Lung (tissue), 12 donors: ENCODE data around the gene ZNF710. TPM values are rescaled to one million over a fixed set of nuclear protein-coding genes. Genes with fewer than 3 reads are reported as not detected.

ENCODE experiments used
- ATAC-seq: fragments of 200-7000 bp; cut with Tn5 transposase; one replicate; pipeline ENCODE4 v1.9.1; 2020; ENCODE audit warnings: moderate number of reproducible peaks; ENCODE audit not compliant: insufficient read depth, low FRiP score
- DNase-seq, 3 donors: peaks; one replicate each; pipeline ENCODE4 v3.0.0-alpha.2; 2013 to 2017
- H3K27ac ChIP-seq, 2 donors: one replicate each; pipeline ENCODE4 v1.5.1; 2013; ENCODE audit warnings: mild to moderate bottlenecking in 2 of 2, moderate library complexity in 2 of 2, control low read depth in 1 of 2, inconsistent platforms in 1 of 2, low read depth in 1 of 2, low read length in 1 of 2
- H3K27me3 ChIP-seq, 3 donors: one replicate each; pipeline ENCODE4 v1.5.1; 2013; ENCODE audit warnings: low read length in 2 of 3; ENCODE audit not compliant: control insufficient read depth in 3 of 3, insufficient read depth in 3 of 3
- H3K36me3 ChIP-seq, 4 donors: one replicate each; pipeline ENCODE4 v1.5.1; 2013; ENCODE audit warnings: low read length in 4 of 4, mild to moderate bottlenecking in 1 of 4, moderate library complexity in 1 of 4; ENCODE audit not compliant: control insufficient read depth in 4 of 4, insufficient read depth in 4 of 4
- H3K4me1 ChIP-seq, 5 donors: one replicate each; pipeline ENCODE4 v1.5.1; 2013; ENCODE audit warnings: low read length in 5 of 5, mild to moderate bottlenecking in 2 of 5, moderate library complexity in 1 of 5; ENCODE audit not compliant: control insufficient read depth in 5 of 5, insufficient read depth in 5 of 5
- H3K4me3 ChIP-seq: one replicate; pipeline ENCODE4 v1.5.1; 2013; ENCODE audit warnings: mild to moderate bottlenecking, control low read depth, moderate library complexity
- H3K9ac ChIP-seq, 2 donors: one replicate each; pipeline ENCODE4 v1.5.1; 2013; ENCODE audit warnings: low read length in 2 of 2, control low read depth in 1 of 2; ENCODE audit not compliant: insufficient read depth in 1 of 2
- H3K9me3 ChIP-seq, 4 donors: one replicate each; pipeline ENCODE4 v1.5.1; 2013; ENCODE audit warnings: low read length in 3 of 4, mild to moderate bottlenecking in 1 of 4, moderate library complexity in 1 of 4; ENCODE audit not compliant: control insufficient read depth in 4 of 4, insufficient read depth in 3 of 4
- CTCF ChIP-seq: IDR thresholded peaks from 2 replicates; pipeline ENCODE4 v1.5.1; 2012; ENCODE audit warnings: mild to moderate bottlenecking; ENCODE audit errors: control extremely low read depth, extremely low read depth
- WGBS, 2 donors: extraction: QIAGEN DNeasy Blood & Tissue Kit; methylation state at CpG; one replicate each; pipeline ENCODE4 v1.1.7; 2013; 5-methylcytosine and 5-hydroxymethylcytosine counted together
- polyA plus RNA-seq, 2 donors: library from polyadenylated mRNA; stranded (reverse); fragments of 200-250 nt; gene quantifications; one replicate each; pipeline ENCODE4 v1.2.1, GENCODE V29; 2013
- total RNA-seq, 2 donors: library from RNA; depleted of rRNA in 1 of 2; stranded (reverse); fragments of >200 nt in 1 of 2; gene quantifications; one replicate each; pipeline ENCODE4 v1.2.1, GENCODE V29; 2014 to 2021
- donor health status: control.
- donor health status: control.
- donor health status: Bipolar disorder and iron deficiency.
- donor health status: healthy.
- donor health status: DM: yes; HTN: yes; CAD: no.

Gene ZNF710
- total and polyA plus RNA-seq, 4 donors: 19.6 to 49.1 (median 38.6) TPM

- H3K4me1 ChIP-seq: peaks cover 0 to 60% (median 48%) of the 10 kb centered on the region in 5 donors
- H3K36me3 ChIP-seq: peaks cover 0 to 5% (median 0%) of the 10 kb centered on the region in 4 donors
- H3K27ac ChIP-seq: peak overlapping the region in 1 of 2 donors; percentile 93
- no peak for DNase-seq
- H3K9me3 ChIP-seq: no peaks in the 10 kb centered on the region
- H3K27me3 ChIP-seq: no peaks in the 10 kb centered on the region
- H3K4me3 ChIP-seq: no peak overlapping the region
- WGBS, 2 donors: 89 to 90% methylated on average over 5 of the region's 5 CpGs
- no peak overlapping the region for H3K9ac ChIP-seq
- TF ChIP-seq CTCF: no peak
- ATAC-seq: no peak
Measured at GRCh38 chr15:90058775-90059174, 57.7 kb downstream of the ZNF710 start.

GRCh38 chr15:90059208-90059985 is 58.3 kb downstream of the ZNF710 start:
- H3K4me1 ChIP-seq: peaks cover 0 to 61% (median 50%) of the 10 kb centered on the region in 5 donors

GRCh38 chr15:90060797-90061196 is 59.7 kb downstream of the ZNF710 start:
- no peak for ATAC-seq
- Histone ChIP-seq H3K27me3 (no peaks in the 10 kb centered on the region), H3K9me3 (no peaks in the 10 kb centered on the region), H3K4me1 (peaks cover 3 to 62% (median 41%) of the 10 kb centered on the region in 5 donors), H3K9ac (no peak overlapping the region), H3K4me3 (no peak overlapping the region), H3K27ac (peak overlapping the region in 1 of 2 donors; percentile 21), H3K36me3 (peaks cover 0 to 5% (median 0%) of the 10 kb centered on the region in 4 donors)
- no peak for TF ChIP-seq CTCF
- DNase-seq: no peak
- WGBS, 2 donors: 64 to 69% methylated on average over 3 of the region's 3 CpGs

More at GRCh38 chr15:90059208-90059985, 58.3 kb downstream of the ZNF710 start:
- H3K4me3 ChIP-seq: no peak overlapping the region
- no peaks in the 10 kb centered on the region for H3K9me3 ChIP-seq
- ATAC-seq (peak; percentile 69), DNase-seq (peak; percentile 51 to 67 (median 56))
- no peaks in the 10 kb centered on the region for H3K27me3 ChIP-seq
- H3K9ac ChIP-seq: no peak overlapping the region
- H3K36me3 ChIP-seq: peaks cover 0 to 5% (median 0%) of the 10 kb centered on the region in 4 donors
- TF ChIP-seq CTCF: no peak
- peak overlapping the region in 1 of 2 donors; percentile 93 for H3K27ac ChIP-seq
- 28 to 39% methylated on average over 20 to 21 of the region's 21 CpGs for WGBS, 2 donors
